Mucosa of stomach (tissue), 1 donor: ENCODE data around the gene DBNDD1.
"Not testable (repeated sequence)": the region's sequence is repeated elsewhere in the genome, so short reads cannot be mapped to it uniquely, and the experiment has no call there.

Source experiments
- H3K27me3 ChIP-seq: one replicate; pipeline ENCODE4 v1.7.0; 2013; ENCODE audit warnings: mild to moderate bottlenecking, low read length; ENCODE audit not compliant: control insufficient read depth, insufficient read depth
- H3K36me3 ChIP-seq: one replicate; pipeline ENCODE4 v1.7.0; 2013; ENCODE audit warnings: low read length; ENCODE audit not compliant: control insufficient read depth, insufficient read depth
- H3K4me1 ChIP-seq: one replicate; pipeline ENCODE4 v1.7.0; 2013; ENCODE audit warnings: mild to moderate bottlenecking, low read length; ENCODE audit not compliant: control insufficient read depth, insufficient read depth
- H3K4me3 ChIP-seq: one replicate; pipeline ENCODE4 v1.7.0; 2013; ENCODE audit warnings: low read length
- H3K9ac ChIP-seq: one replicate; pipeline ENCODE4 v1.7.0; 2013; ENCODE audit warnings: mild to moderate bottlenecking, low read length, moderate library complexity
- H3K9me3 ChIP-seq: one replicate; pipeline ENCODE4 v1.7.0; 2013; ENCODE audit warnings: mild to moderate bottlenecking, low read length, moderate library complexity; ENCODE audit not compliant: control insufficient read depth
- donor health status: Pancreatic carcinoma.

The DBNDD1 gene, protein sequence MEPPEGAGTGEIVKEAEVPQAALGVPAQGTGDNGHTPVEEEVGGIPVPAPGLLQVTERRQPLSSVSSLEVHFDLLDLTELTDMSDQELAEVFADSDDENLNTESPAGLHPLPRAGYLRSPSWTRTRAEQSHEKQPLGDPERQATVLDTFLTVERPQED

DNA sequence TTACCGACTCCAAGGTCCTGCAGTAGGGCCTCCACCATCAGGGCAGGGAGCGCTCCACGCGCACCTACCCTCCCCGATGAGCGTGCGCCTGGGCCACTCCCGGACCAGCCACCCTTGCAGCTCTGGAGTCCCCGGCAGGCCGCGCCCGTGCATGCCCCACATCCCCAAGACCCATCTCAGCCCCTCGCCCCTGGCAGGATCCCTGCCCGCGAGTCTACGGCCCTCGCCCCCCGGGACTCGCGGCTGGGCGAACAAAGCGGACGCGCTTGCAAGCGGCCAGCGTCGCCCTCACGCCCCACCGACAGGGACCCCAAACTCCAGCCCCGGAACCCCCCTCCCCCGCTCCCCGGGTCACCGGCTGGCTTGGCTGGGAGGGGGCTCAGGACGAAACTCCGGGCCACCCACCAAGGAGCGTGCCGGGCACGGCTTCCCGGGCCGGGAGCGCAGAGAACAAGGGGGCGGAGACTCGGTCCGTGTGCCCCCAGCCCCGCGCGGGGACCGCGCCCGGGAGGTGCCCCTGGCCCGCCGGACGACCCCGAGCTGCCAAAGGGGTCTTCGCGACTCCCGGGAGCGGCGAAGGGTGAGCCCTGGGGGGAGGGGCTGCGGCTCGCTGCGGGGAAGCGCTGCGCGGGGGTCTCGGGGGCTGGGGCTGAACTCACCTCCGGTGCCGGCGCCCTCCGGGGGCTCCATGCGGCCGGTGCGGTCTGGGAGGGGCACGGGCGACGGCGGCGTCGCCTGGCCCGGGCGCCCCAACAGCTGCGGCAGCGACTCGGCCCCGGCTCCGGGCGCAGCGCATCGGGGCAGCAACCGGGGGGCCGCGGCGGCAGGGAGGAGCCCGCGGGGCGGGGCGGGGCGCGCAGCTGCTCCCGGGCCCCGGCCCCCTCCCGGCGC lies at the start of gene DBNDD1:
TSS of gene DBNDD1 (minus strand) at position 805 of the 891 bp plus-strand sequence. CDS start at position 690, 115 bp downstream.
- Histone ChIP-seq H3K4me1 (peaks cover 14% of the 10 kb centered on the region), H3K4me3 (no peak within 1 kb of the TSS), H3K36me3 (no peaks in the 10 kb centered on the region), H3K9ac (peak within 1 kb of the TSS; percentile 57), H3K9me3 (no peaks in the 10 kb centered on the region), H3K27me3 (no peaks in the 10 kb centered on the region)

DNA sequence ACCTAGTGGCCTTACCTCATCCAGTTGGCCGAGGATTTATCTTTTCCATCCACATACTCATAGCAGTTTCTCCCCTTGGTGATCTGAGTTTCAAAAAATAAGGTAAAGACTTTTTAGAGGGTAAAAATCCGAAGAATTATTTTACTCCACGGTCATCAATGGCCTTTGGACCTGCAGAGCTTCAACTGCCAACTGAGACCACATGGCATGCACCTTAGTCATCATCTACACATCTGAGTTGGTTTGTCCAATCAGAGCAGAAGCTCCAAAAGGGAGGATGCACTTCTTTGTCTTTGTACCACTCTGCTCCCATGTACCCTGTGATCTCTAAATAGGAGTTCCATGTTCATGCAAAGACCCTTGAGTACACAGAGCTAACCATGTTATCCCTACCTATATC lies 42.2 kb upstream of the DBNDD1 start:
- Histone ChIP-seq H3K4me3 (no peak overlapping the region), H3K9ac (no peak overlapping the region), H3K27me3 (no peaks in the 10 kb centered on the region), H3K9me3 (no peaks in the 10 kb centered on the region), H3K4me1 (no peaks in the 10 kb centered on the region), H3K36me3 (no peaks in the 10 kb centered on the region)

DNA sequence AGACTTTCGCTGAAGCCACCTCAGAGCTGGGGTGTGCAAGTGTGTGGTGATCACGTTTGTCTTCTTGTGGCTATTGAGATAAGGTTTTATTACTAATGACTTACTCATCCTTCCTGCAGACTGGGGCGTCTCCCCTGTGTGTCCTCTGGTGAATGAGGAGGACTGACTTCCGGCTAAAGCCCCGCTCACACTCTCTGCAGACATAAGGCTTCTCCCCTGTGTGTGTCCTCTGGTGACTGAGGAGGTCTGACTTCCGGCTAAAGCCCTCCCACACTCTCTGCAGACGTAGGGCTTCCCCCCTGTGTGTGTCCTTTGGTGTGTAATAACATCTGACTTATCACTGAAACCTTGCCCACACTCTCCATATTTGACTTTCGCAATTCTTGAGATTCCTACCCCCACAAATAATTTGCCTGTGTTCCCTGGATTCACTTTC lies 38.5 kb upstream of the DBNDD1 start:
- H3K27me3 ChIP-seq, result no peaks in the 10 kb centered on the region
- no peak overlapping the region for H3K9ac ChIP-seq
- no peaks in the 10 kb centered on the region for H3K4me1 ChIP-seq
- H3K36me3 ChIP-seq, result no peaks in the 10 kb centered on the region
- no peak overlapping the region for H3K4me3 ChIP-seq
- peaks cover 8% of the 10 kb centered on the region for H3K9me3 ChIP-seq

DNA sequence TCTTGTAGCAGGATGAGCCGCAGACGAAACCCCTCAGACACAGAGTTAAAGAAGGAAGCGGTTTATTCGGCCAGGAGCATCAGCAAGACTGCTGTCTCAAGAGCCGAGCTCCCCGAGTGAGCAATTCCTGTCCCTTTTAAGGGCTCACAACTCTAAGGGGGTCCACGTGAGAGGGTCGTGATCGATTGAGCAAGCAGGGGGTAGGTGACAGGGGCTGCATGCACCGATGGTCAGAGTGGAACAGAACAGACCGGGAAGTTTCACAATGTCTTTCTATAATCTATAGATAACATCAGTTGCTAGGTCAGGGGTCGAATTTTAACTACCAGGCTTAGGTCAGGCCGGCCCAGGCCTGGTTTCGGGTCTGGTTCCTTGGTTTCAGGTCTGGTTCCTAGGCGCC lies 37.3 kb upstream of the DBNDD1 start:
- not testable (repeated sequence) for H3K9ac ChIP-seq, H3K36me3 ChIP-seq, H3K4me3 ChIP-seq, H3K27me3 ChIP-seq, H3K4me1 ChIP-seq, H3K9me3 ChIP-seq

DNA sequence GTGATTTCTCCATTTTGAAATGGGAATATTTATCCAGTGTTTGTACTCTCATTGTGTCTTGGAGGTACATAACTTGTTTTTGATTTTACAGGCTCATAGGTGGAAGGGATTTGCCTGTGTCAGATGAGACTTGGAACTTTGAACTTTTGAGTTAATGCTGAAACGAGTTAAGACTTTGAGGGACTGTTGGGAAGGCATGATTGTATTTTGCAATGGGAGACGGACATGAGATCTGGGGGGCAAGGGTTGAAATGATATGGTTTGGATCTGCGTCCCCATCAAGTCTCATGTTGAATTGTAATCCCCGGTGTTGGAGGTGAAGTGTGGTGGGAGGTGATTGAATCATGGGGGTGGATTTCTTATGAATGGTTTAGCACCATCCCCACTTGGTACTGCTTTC lies 36.1 kb upstream of the DBNDD1 start:
- Histone ChIP-seq H3K4me1 (no peaks in the 10 kb centered on the region), H3K27me3 (no peaks in the 10 kb centered on the region), H3K9ac (no peak overlapping the region), H3K4me3 (no peak overlapping the region), H3K36me3 (no peaks in the 10 kb centered on the region), H3K9me3 (peaks cover 8% of the 10 kb centered on the region)

DNA sequence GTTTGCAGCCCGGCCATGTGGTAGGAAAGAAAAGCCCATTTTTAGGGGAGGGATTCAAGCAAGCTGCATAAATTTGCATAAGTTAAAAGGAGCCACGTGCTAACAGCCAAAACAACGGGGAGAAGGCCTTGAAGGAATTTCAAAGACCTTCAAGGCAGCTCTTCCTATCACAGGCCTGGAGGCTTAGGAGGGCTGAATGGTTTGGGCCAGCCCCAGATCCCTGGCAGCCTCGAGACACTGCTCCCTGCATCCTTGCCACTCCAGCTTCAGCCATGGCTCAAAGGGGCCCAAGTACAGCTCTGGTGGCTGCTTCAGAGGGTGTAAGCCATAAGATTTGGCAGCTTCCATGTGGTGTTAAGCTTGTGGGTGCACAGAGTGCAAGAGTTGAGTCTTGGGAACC lies 35.3 kb upstream of the DBNDD1 start:
- Histone ChIP-seq H3K27me3 (no peaks in the 10 kb centered on the region), H3K36me3 (no peaks in the 10 kb centered on the region)

DNA sequence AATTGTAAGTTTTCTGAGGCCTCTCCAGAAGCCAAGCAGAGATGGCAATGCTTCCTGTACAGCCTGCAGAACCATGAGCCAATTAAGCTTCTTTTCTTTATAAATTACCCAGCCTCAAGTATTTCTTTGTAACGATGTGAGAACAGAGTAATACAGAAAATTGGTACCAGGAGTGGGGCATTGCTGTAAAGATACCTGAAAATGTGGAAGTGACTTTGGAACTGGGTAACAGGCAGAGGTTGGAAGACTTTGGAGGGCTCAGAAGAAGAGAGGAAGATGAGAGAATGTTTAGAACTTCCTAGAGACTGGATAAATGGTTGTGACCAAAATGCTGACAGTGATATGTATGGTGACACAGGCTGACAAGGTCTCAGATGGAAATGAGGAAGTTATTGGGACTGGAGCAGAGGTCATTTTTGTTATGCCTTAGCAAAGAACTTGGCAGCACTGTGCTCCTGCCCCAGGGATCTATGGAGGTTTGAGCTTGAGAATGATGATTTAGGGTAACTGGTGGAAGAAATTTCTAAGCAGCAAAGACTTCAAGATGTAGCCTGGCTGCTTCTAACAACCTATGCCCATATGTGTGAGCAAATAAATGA lies 34.7 kb upstream of the DBNDD1 start:
- Histone ChIP-seq H3K36me3 (no peaks in the 10 kb centered on the region), H3K4me3 (no peak overlapping the region), H3K9ac (no peak overlapping the region), H3K27me3 (no peaks in the 10 kb centered on the region), H3K4me1 (no peaks in the 10 kb centered on the region), H3K9me3 (peaks cover 8% of the 10 kb centered on the region)

More for the DNA sequence above, 35.3 kb upstream of the DBNDD1 start:
- H3K9ac ChIP-seq, result no peak overlapping the region
- no peaks in the 10 kb centered on the region for H3K4me1 ChIP-seq
- peaks cover 8% of the 10 kb centered on the region for H3K9me3 ChIP-seq
- no peak overlapping the region for H3K4me3 ChIP-seq

DNA sequence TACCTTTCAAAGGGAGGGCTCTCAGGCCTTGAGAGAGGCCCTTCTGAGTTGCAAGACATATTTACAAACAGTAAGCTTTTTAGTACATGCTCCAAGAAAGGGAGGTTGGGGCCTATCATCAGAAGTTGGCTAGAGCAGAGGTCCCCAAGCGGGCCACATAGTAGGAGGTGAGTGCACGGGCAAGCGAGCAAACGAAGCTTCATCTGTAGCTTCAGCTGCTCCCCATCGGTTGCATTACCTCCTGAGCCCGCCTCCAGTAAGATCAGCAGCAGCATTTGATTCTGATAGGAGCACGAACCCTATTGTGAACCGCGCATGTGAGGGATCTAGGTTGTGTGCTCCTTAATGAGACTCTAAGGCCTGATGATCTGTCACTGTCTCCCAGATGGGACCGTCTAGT lies 31.7 kb upstream of the DBNDD1 start:
- H3K36me3 ChIP-seq, result no peaks in the 10 kb centered on the region
- H3K9ac ChIP-seq, result no peak overlapping the region
- H3K4me3 ChIP-seq, result no peak overlapping the region
- H3K9me3 ChIP-seq, result peaks cover 8% of the 10 kb centered on the region
- H3K27me3 ChIP-seq, result peaks cover 5% of the 10 kb centered on the region
- peaks cover 13% of the 10 kb centered on the region for H3K4me1 ChIP-seq

DNA sequence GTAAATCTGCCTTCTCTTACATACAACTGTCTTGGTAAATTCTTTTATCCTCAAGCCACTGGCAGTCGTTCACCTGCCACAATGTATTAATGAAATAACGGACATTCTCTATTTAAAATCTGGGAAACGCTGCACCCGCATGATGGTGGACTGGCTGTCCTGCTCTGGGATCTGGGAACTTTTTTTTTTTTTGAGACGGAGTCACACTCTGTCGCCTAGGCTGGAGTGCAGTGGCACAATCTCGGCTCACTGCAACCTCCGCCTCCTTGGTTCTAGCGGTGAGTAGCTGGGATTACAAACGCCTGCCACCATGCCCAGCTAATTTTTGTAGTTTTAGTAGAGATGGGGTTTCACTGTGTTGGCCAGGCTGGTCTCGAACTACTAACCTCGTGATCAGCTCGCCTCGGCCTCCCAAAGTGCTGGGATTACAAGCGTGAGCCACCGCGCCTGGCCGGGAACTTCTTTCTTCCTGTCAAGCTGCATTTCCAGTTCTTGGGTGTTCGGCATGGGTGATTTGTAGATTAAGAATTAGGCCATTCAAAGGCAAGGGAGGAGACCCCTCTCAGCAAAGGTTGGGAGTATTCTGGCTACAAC lies 29.6 kb upstream of the DBNDD1 start:
- Histone ChIP-seq H3K36me3 (no peaks in the 10 kb centered on the region), H3K9me3 (no peaks in the 10 kb centered on the region), H3K27me3 (peaks cover 5% of the 10 kb centered on the region), H3K4me3 (no peak overlapping the region), H3K9ac (no peak overlapping the region), H3K4me1 (peaks cover 22% of the 10 kb centered on the region)

DNA sequence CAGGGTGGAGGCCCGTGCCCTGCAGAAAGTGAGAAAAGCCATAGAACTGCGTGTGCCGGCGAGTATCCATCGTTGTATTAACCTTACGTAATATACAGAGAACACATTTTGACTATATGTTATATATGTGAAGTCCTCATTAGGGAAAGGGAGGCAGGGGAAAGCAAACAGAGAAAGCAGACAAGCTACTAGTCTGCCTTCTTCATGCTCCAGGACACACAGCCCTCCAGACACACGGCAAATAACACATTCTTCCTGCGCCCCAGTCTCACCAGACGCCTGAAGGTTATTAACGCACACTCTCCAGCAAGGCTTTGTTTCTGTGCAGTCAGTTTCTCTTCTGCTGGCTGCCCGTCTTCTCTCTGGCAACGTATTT lies 29.1 kb upstream of the DBNDD1 start:
- Histone ChIP-seq H3K4me3 (no peak overlapping the region), H3K27me3 (peaks cover 5% of the 10 kb centered on the region), H3K4me1 (peaks cover 27% of the 10 kb centered on the region), H3K9me3 (no peaks in the 10 kb centered on the region), H3K36me3 (peaks cover 4% of the 10 kb centered on the region), H3K9ac (no peak overlapping the region)

DNA sequence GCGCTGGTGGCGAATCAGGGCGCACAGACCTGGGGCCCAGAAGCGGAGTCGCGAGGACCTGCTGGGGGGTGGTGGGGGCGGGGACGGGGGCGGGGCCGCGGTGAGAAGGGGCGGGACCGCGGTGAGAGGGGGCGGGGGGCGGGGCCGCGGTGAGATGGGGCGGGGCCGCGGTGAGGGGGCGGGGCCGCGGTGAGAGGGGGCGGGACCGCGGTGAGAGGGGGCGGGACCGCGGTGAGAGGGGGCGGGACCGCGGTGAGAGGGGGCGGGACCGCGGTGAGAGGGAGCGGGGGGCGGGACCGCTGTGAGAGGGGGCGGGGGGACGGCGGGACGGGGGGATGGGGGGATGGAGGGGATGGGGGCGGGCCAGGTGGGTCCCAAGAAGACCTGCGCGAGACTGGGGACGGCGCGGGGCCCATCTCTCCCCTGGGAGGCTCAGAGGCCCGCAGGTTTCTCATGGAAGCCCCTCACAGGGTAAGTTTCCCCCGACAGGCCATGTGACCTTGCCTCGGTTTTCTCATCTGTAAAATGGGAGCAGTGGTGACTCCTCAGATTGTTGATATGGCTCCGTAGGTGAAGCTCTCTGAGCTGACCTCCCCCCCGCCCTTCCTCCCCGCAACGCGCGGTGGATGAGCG lies 28.6 kb upstream of the DBNDD1 start:
- Histone ChIP-seq H3K9ac (no peak overlapping the region), H3K9me3 (no peaks in the 10 kb centered on the region), H3K36me3 (peaks cover 5% of the 10 kb centered on the region), H3K4me3 (no peak overlapping the region), H3K4me1 (peaks cover 32% of the 10 kb centered on the region), H3K27me3 (peaks cover 5% of the 10 kb centered on the region)
